ENCODE measurements around the gene HTR2B.
"Not testable (repeated sequence)": the region's sequence is repeated elsewhere in the genome, so short reads cannot be mapped to it uniquely, and the experiment has no call there.

The HTR2B gene

DNA sequence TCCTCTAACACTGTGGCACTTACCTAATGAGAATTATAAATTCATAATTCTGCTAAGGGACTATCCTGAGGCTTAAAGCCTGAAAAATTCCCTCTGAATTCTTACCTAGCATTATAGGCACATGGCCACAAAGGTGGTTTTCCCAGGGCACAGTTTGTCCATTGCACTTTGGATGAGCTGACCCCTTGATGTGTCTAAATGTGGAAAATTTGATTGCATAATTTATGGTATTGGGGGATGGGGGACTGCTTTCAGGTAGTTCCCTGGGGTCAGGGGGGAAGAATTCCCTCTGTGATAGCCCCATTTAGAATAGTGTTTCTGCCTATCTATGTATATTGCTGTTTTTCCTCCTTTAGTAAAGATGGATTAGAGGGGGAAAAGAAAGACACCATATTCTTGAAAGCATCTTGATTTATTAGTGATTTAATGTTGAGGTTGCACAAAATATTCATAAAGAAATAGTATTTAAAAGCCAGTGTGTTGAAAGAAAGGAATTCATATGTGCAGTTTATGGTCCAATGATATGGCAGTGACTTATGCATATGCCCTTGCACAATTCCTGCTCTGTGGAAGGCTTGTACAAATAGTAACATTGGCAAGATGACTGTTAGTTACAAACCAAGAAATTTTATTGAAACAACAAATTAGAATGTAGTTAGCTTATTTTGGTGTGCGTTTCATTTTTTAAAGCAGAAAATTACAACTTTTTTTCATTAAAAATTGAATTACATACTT, 8.7 kb upstream of the HTR2B start:
- DNase-seq (ENCODE audit: low spot score): no peak

DNA sequence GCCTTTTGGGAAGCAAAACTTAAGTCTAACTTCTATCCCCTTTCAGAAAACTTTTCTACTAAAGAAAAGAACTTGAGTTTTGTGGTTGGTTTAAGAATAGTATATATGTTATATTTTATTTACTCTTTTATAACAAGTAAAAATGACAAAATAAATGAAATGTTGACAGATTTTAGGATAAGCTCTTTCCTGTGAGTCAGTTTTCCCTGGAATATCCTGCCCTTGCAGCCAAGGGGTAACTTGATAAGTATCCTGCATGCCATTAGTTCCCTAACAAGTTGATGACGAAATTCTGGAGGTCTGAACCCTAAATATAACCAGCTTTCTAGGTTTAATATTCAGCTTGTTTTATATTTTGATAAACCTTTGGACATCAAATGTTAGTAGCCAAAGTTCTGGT, 7.3 kb upstream of the HTR2B start:
- DNase-seq (ENCODE audit: low spot score): peak; percentile 41

DNA sequence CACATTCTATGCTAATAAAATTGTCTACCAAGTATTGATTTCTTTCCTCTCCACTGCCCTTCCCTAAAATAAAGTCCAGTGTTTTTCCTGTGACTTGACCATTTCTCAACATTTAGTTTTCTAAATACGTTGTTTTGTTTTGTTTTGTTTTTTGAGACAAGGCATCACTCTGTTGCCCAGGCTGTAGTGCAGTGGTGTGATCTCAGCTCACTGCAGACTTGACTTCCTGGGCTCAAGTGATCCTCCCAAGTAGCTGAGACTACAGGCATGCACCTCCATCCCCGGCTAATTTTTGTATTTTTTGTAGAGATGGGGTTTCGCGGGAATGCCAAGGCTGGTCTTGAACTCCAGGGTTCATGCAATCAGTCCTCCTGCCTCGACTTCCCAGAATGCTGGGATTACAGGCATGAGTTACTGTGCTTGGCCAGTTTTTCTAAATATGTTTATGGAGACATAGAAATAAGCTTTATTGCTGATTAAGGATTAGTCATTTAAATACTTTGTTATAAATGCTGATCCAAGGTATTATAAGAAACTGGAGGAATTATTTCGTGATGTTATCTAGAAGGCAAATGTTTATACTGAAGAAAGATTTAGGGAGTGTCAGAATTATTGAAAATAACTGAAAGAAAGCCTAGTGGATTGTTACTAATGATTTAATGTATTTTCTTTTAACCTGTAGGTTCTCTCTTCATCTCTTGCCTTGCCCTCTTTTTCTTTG, 5.7 kb upstream of the HTR2B start:
- no peak for DNase-seq (ENCODE audit: low spot score)

DNA sequence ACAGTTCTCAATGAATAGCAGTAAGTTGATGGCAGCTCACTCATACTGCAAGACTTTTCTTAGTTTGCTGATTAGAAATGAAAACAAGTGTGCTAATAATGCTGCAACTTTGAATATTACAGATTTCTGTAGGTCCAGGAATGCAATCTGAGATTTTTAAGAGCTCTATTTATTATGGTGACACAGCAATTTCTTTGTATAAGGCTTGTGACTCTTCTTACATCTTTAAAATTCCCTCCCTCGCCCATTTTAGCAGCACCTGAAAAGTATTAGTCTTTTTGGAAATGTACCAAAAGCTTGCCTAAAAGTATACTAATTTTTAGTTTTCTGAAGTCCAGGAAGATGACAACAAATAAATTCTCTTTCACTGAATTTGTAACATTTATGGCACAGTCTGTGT, 4.4 kb upstream of the HTR2B start:
- no peak for DNase-seq (ENCODE audit: low spot score)

DNA sequence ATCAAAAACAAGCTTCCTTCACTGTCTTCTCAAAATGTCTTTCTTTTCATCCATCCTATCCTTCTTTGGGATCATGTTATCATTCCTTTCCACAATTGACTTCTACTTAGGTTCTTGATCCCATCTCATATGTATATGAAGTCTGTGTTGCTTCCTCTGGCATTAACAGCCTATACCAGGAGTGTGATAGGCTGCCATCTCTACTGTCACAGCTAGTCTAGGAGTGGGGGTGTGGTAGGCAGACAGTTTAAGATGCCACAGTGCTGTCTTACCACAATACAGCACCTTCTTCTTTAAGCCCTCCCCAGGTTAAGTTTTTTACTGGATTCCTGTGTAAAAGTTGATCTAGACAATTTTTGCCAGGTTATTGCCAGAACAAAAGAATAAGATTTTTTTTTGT, 3.7 kb upstream of the HTR2B start:
- DNase-seq (ENCODE audit: low spot score): no peak

DNA sequence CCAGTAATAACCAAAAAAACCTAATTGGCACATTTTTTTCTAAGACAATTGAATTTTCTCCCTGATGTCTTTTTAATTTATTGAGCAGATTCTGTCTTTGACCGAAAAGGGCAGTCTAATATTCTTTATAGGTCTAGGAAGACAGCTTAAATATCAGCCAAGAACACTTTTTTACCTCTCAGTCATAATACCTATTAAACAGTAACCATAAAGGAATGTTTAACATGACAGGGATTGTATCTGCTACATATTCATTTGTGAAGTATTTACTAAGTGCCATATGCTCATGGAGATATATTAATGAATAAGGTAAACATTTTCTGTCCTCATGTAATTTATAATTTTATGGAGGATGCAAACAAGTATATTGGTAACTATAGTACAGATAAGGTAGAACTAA, 3.1 kb upstream of the HTR2B start:
- no peak for DNase-seq (ENCODE audit: low spot score)

DNA sequence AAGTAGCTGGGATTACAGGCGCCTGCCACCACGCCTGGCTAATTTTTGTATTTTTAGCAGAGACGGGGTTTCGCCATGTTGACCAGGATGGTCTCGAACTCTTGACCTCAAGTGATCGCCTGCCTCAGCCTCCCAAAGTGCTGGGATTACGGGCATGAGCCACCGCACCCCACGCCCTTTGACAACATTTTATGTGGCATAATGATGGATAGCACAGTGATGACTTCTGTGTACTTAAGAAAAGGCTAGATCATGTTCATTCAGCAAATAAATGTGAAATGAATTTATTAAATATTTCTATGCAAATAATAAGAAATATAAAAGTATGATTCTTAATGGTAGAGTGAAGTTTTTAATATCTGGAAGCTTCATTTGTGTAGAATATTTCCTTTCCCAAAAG, 2.6 kb upstream of the HTR2B start:
- no peak for DNase-seq (ENCODE audit: low spot score)

DNA sequence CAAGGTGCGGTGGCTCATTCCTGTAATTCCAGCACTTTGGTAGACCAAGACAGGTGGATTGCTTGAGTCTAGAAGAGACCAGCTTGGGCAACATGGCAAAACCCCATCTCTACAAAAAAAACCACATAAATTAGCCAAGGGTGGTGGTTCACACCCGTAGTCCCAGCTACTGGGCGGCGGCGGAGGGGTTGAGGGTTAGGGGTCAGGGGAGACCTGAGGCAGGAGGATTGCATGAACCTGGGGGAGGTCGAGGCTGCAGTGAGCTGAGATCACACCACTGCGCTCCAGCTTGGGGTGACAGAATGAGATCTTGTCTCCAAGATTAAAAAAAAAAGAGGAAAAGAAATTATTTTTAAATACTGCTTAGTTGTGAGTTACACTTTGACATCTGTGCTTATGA, 1.3 kb upstream of the HTR2B start:
- no peak for DNase-seq (ENCODE audit: low spot score)

DNA sequence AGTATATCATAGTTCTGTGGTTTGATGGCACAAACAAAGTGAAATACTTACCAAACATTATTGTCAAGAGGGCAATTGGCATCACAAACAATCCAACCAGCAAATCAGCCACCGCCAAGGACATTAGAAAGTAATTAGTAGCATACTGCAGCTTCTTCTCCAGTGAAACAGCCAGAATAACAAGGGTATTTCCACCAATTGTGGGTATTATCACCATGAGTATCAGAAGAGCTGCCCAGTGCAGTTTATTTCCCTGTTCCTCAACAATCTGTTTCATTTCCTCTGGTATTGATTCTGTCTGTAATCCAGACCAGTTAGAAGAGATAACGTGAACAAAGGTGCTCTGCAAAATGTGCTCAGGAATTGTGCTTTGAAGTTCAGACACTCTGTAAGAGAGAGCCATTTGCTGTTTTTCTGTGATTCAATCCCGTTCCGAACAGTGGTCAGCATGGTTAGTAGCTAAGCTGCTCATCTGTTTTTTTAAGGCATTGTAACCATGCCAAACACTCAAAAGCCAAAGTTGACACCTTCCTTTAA, 1.4 kb downstream of the HTR2B start:
- no peak for DNase-seq (ENCODE audit: low spot score)

DNA sequence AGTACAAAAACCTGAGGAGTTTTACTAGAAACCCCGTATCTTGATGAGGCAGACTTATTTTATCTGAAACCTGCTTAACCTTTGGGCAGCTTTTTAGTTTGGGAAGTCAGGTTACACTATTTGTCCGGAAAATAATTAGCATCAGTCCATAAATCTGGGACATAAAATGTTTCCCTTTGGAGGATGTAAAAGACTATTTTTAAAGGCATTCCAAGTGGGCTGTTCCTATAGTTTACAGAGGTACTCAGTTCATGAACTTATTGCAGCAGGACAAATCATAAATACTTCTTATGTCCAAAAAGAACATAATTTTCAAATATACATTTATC, 6.3 kb downstream of the HTR2B start:
- no peak for DNase-seq (ENCODE audit: low spot score)

DNA sequence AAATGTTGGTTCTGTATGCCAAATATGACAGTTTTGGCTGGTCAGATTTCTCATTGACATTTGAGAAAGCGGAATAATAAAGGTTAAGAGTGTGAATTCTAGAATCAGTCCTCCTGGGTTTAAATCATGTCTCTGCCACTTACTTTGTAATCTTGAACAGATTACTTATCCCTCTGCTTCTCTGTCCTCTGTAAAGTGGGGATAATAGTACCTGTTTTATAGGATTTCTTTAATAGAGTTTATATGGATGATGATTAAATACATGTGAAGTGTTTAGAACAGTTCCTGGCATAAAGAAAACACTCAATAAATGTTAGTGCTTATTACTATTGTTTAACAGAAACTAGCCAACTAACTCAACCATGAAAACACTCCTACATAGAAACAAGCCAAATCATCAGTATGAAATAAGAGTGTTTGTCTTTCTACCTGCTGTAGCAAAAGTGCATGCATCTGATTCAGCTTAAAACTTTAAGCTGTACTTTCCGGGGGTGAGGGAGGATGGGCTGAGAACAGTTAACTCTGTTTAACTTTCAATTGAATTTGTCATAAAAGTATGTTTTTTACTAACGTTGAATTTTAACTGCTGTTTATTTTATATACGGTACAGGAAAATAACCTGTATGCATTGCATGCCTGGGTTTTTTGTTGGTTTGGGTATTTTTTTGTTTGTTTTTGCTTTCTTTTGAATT, 6.8 kb downstream of the HTR2B start:
- DNase-seq (ENCODE audit: low spot score): no peak

DNA sequence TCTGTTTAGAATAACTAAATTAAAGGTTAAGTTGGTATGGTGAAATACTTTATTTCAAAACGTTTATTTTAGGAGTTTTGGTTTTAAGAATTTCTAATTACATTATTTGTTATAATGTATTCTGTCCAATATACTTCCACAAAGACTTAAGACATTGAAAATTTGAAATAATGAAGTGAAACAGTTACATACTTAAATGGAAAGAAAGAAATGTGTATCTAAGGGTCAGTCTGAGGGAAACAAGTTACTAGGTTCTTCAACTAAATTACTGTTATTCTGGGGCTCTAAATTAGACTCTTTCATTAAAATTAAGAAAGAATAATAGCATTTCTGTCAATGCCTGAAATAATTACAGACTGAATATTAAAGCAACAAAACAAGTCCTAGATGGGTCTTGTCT, 7.7 kb downstream of the HTR2B start:
- DNase-seq (ENCODE audit: low spot score): no peak

DNA sequence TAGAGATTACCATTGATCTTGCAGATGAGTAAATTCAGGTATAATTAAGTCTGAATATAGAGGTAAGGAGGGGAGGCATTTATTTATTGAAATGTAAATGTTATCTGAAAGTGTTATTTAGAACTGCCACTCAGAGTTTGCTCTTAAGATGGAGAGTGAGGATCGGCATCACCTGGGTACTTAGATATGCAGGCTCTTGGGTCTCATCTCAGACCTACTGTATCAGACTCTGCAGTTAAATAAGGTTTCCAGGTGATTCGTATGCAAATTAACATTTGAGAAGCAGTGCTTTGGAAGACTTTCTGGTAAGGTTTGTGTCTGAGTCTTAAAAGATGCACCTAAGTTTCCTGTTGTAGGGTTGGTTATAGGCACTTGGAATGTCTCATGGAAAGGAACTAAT, 9.2 kb downstream of the HTR2B start:
- no peak for DNase-seq (ENCODE audit: low spot score)

DNA sequence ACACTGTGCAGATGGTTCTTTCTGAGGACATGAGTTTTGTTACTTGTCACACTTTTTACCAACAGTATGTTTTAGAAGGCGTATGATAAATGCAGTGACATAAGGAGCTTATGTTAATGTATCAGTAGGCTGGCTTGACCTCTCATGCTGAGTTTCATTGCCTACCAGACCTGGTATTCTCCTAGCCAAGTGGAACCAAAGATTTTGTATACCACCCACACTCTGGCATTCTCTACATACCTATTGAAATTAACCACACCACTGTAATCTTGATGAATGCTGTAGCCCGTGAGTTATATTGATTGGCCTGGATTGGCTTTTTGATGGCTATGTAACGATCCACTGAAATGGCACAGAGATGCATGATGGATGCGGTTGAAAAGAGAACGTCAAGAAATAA, 11.4 kb downstream of the HTR2B start:
- no peak for DNase-seq (ENCODE audit: low spot score)

DNA sequence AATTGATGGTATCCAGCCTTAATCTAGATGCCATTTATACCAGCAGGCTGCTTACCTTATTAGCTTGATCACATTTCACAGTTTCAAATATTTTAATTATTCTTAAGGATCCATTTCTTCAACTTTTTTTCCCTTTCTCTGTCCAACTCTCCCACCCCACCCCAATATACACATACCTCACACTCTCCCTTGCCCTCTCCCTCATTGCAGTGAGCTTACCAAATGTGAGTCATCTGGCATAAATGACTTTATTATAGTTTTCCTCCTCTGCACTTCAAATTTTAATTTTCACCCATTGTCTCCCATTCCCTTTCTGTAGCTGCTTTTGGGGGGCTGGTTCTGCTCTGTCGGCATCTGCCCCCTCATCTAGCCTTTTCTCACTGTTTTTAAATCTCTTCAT, 12.9 kb downstream of the HTR2B start:
- no peak for DNase-seq (ENCODE audit: low spot score)

DNA sequence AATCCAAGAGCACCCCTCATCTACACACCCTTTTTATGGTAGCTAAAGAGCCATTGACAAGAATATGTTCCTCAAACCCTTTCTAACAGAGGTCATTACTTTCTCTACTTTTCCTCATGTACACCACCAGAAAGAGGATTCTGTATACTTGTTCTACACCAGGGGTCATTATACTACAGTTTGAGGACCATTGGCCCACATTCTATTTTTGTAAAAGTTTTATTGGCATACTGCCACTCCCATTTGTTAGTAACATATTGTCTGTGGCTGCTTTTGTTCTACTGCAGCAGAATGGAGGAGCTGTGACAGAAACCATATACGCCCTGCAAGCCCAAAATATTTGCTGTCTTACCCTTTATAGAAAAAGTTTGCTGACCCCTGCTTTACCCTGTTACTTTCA, 14.3 kb downstream of the HTR2B start:
- DNase-seq (ENCODE audit: low spot score): peak; percentile 51

DNA sequence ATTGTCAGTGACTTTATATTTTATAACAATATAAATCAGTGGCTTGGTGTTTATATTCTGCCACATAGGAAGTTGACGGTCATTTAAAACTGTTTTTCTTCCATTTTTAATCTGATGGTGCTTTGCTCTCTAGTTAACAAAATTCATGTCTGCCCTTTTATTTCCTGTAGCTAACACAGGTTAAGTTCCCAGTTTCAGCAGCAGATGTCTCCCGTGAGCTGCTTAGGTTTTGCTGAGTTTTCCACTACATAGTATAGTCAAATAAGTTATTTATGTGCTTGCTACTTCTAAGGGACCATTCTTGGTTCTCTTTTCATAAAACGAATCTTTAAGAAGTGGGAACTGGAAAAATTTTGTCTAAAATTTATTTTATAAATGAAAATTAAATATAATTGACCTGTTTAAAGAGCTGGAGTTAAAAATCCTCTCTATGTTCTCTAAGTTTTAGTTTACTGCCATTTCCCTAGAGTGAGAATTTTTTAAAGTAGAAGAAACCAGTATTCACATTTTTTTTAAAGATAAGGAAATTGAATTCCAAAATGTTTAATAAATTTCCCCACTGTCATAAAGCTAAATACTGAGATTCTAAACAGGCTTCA, 20.6 kb downstream of the HTR2B start:
- DNase-seq (ENCODE audit: low spot score): peak; percentile 61

DNA sequence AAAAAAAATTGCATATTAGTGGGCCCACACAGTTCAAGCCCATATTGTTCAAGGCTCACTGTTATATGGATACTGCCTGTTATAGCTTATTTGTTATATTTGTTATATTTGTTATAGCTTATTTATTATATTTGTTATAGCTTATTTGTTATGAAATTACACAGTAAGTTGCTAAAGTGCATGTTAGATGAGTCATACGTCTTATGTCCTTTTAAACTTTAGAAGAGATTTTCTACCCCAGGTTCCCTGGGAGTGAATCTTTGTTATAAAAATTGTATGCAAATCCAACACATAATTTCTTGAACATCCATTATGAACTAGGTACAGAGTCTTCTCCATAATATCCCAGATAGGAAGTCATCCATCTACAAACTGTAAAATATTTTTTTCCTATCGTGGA, 22.1 kb downstream of the HTR2B start:
- DNase-seq (ENCODE audit: low spot score): no peak

DNA sequence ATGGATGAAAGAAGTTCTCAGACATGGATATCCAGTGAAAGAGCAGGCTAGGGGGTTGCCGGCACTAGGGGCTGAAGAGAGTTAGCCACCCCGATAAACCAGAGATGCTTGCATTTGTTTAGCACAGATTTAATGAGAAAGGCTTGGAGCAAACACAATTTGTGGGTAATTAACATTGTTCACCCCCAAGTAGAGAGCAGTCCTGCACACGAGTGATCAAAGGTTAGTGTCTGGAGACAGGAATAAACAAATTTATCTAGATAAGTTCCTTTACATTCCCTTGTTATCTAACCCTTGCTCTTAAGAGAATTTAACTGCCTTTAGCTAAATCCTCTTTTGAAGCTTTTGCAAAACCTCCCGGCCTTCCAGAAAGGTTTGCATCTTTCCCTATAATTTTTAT, 23.9 kb downstream of the HTR2B start:
- DNase-seq (ENCODE audit: low spot score): no peak

DNA sequence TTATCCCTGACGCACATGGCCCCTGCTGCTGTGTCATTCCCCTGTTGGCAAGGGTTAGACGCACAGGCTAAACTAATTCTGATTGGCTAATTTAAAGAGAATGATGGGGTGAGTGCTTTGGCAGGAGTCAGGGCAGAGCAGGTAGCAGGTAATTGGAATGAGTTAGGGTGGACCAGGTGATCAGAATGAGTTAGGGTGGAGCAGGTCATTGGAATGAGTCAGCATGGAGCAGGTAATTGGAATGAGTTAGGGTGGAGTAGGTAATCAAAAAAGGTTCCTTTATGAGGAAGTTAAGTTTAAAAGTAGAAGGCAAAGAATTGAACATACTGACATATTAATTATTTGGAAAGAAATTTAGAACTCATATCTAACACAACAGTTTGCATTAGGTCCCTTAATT, 24.5 kb downstream of the HTR2B start:
- DNase-seq (ENCODE audit: low spot score): not testable (repeated sequence)

DNA sequence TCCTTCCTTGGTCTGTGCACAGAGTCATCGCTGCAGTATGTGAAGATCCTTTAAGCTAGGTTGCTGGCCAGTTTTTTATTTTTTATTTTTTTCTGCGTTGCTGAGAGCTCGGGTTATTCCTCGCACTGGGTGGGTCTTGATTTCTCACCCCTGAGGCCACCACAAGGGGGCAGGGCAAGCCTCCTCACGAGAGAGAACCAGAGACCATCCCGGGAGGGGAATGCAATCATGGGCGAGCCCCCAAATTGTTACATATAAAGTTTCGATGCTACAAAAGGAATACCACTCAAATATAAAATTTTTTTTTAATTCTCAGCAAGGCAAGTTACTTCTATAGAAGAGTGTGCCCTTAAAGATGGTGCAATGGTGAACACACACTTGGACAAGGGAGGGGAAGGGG, 24.9 kb downstream of the HTR2B start:
- no peak for DNase-seq (ENCODE audit: low spot score)

DNA sequence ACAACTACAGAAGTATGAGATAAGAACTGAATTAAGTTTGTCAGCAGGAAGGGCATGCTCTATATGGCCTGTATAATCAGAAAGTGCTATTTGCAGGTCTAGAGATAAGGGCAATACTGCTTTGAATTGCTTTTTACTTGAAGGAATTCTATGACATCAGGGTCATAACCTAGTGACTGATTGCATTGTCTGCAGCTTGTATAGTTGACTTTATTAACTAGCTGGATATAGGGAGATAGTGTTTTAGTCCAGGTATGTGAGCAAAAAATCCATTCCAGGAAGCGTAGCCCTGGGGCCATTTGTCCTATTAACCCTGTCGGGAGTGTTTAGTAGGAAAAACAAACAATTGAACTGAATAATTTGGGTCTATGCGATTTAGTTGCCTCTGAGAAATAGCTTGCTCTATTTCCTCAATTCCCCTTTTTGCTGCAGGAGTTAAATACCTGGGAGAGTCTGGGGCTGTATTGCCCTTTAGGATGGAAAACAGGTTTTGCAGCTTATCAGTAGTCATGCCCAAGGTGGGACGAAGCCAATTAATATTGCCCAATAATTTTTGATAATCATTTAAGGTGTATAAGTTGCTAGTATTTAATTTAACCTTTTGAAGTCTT, 30.0 kb downstream of the HTR2B start:
- DNase-seq (ENCODE audit: low spot score): no peak
